DND-41 (cell line): ENCODE data around the gene ATP5F1A.

Experiments
- ATAC-seq: fragments of 200-7000 bp; cut with Tn5 transposase; 3 replicates; pipeline ENCODE4 v1.9.1; 2021; ENCODE audit warnings: low read depth; ENCODE audit not compliant: insufficient read depth
- DNase-seq: peaks from one replicate; pipeline ENCODE4 v3.0.0-alpha.2; 2020
- H2AFZ ChIP-seq: 2 replicates; pipeline ENCODE4 v1.6.0; 2012; ENCODE audit warnings: low read depth, low read length
- H3K27ac ChIP-seq: 2 replicates; pipeline ENCODE4 v1.5.1; 2012; ENCODE audit warnings: low read length, inconsistent platforms
- H3K27me3 ChIP-seq: fragments of 200-600 bp; sonication (generic); 2 replicates; pipeline ENCODE4 v1.6.0; 2012; ENCODE audit warnings: low read length, mild to moderate bottlenecking, inconsistent platforms; ENCODE audit not compliant: insufficient read depth, poor library complexity
- H3K36me3 ChIP-seq: 2 replicates; pipeline ENCODE4 v1.5.1; 2012; ENCODE audit warnings: low read length, inconsistent platforms; ENCODE audit not compliant: insufficient read depth
- H3K4me1 ChIP-seq: 2 replicates; pipeline ENCODE4 v1.5.1; 2012; ENCODE audit warnings: mild to moderate bottlenecking, low read length; ENCODE audit not compliant: insufficient read depth
- H3K4me2 ChIP-seq: 2 replicates; pipeline ENCODE4 v1.6.0; 2012; ENCODE audit warnings: mild to moderate bottlenecking, moderate library complexity, low read length, inconsistent platforms; ENCODE audit not compliant: insufficient read depth
- H3K4me3 ChIP-seq, 2 experiments: fragments of 200-600 bp in 1 of 2; shearing (Covaris generic) in 1 of 2; 2 replicates each; pipeline ENCODE4 v1.5.1; 2012 to 2016; ENCODE audit warnings: inconsistent platforms in 2 of 2, low read length in 2 of 2, mild to moderate bottlenecking in 2 of 2, low read depth in 1 of 2, moderate library complexity in 1 of 2
- H3K79me2 ChIP-seq: 2 replicates; pipeline ENCODE4 v1.6.0; 2012; ENCODE audit warnings: low read length, inconsistent platforms; ENCODE audit not compliant: insufficient read depth
- H3K9ac ChIP-seq: 2 replicates; pipeline ENCODE4 v1.6.0; 2012; ENCODE audit warnings: low read depth, mild to moderate bottlenecking, inconsistent platforms, low read length, moderate library complexity
- H3K9me3 ChIP-seq: 2 replicates; pipeline ENCODE4 v1.5.1; 2012; ENCODE audit warnings: low read length, moderate library complexity, mild to moderate bottlenecking, inconsistent platforms; ENCODE audit not compliant: insufficient read depth, severe bottlenecking
- H4K20me1 ChIP-seq: 2 replicates; pipeline ENCODE4 v1.6.0; 2012; ENCODE audit warnings: low read length; ENCODE audit not compliant: insufficient read depth
- CTCF ChIP-seq: IDR thresholded peaks from 2 replicates; pipeline ENCODE4 v1.5.1; 2012; ENCODE audit warnings: borderline replicate concordance, low read length, moderate library complexity, mild to moderate bottlenecking; ENCODE audit not compliant: poor library complexity, severe bottlenecking; ENCODE audit errors: extremely low read depth
- EZH2 ChIP-seq: IDR thresholded peaks from 3 replicates; pipeline ENCODE4 v1.6.1; 2012; ENCODE audit warnings: borderline replicate concordance, low read depth, mild to moderate bottlenecking, moderate library complexity, low read length, inconsistent platforms; ENCODE audit not compliant: severe bottlenecking

Gene ATP5F1A

GRCh38 chr18:46070815-46071652 lies 27.1 kb downstream of the ATP5F1A start:
- no peak overlapping the region for H3K4me3 ChIP-seq
- no peak overlapping the region for H3K27ac ChIP-seq
- H3K4me2 ChIP-seq: no peak overlapping the region
- no peaks in the 10 kb centered on the region for H3K36me3 ChIP-seq
- no peaks in the 10 kb centered on the region for H3K79me2 ChIP-seq
- no peaks in the 10 kb centered on the region for H3K9me3 ChIP-seq
- no peaks in the 10 kb centered on the region for H4K20me1 ChIP-seq
- ATAC-seq: no peak
- no peak overlapping the region for H2AFZ ChIP-seq
- H3K27me3 ChIP-seq: no peaks in the 10 kb centered on the region
- no peak for TF ChIP-seq EZH2
- no peak for TF ChIP-seq CTCF
- no peaks in the 10 kb centered on the region for H3K4me1 ChIP-seq
- H3K9ac ChIP-seq: no peak overlapping the region
- DNase-seq: no peak

- Histone ChIP-seq H3K9me3 (no peaks in the 10 kb centered on the region), H2AFZ (no peak overlapping the region), H3K4me3 (no peak overlapping the region), H4K20me1 (no peaks in the 10 kb centered on the region), H3K79me2 (no peaks in the 10 kb centered on the region), H3K36me3 (no peaks in the 10 kb centered on the region), H3K4me1 (no peaks in the 10 kb centered on the region), H3K27me3 (no peaks in the 10 kb centered on the region), H3K9ac (no peak overlapping the region), H3K27ac (no peak overlapping the region), H3K4me2 (no peak overlapping the region)
- no peak for ATAC-seq
- DNase-seq: no peak
- TF ChIP-seq EZH2 (no peak), CTCF (no peak)
Observed at GRCh38 chr18:46070232-46070631, 27.9 kb downstream of the ATP5F1A start.

- Histone ChIP-seq H3K4me2 (no peak overlapping the region), H2AFZ (no peak overlapping the region), H3K27ac (no peak overlapping the region), H3K9me3 (no peaks in the 10 kb centered on the region), H3K4me1 (no peaks in the 10 kb centered on the region), H3K9ac (no peak overlapping the region), H3K36me3 (no peaks in the 10 kb centered on the region), H3K27me3 (no peaks in the 10 kb centered on the region), H3K4me3 (no peak overlapping the region), H3K79me2 (no peaks in the 10 kb centered on the region), H4K20me1 (no peaks in the 10 kb centered on the region)
- ATAC-seq: no peak
- TF ChIP-seq CTCF: no peak
- no peak for TF ChIP-seq EZH2
- no peak for DNase-seq
Observed at GRCh38 chr18:46069524-46069923, 28.6 kb downstream of the ATP5F1A start.

- Histone ChIP-seq H3K79me2 (no peaks in the 10 kb centered on the region), H3K4me2 (no peak overlapping the region), H3K9ac (no peak overlapping the region), H3K27me3 (no peaks in the 10 kb centered on the region), H3K27ac (no peak overlapping the region), H3K4me1 (no peaks in the 10 kb centered on the region), H2AFZ (no peak overlapping the region), H4K20me1 (no peaks in the 10 kb centered on the region), H3K36me3 (no peaks in the 10 kb centered on the region), H3K9me3 (no peaks in the 10 kb centered on the region), H3K4me3 (no peak overlapping the region)
- ATAC-seq (no peak), DNase-seq (no peak)
- TF ChIP-seq EZH2: no peak
- no peak for TF ChIP-seq CTCF
Observed at GRCh38 chr18:46068763-46069162, 29.3 kb downstream of the ATP5F1A start.
